HCT116 (cell line): Measurements from ENCODE around the gene ABCB6. TPM values are rescaled to one million over a fixed set of nuclear protein-coding genes. Genes with fewer than 3 reads are reported as not detected.

ENCODE experiments used
- ATAC-seq: fragments of 200-7000 bp; cut with Tn5 transposase; 2 replicates; pipeline ENCODE4 v1.9.1; 2020; ENCODE audit warnings: mild to moderate bottlenecking, moderate library complexity
- BruUV-seq: library from RNA; stranded (reverse); fragments of 400-500 nt; replicated peaks from 2 replicates; lab custom pipeline; 2021; lab: Mats Ljungman, UMichigan
- CTCF ChIA-PET: fragments of 300-600 bp; sonication (Branson Sonifier 250); formaldehyde crosslinking; loops from one replicate; lab custom pipeline; 2021; ENCODE audit warnings: antibody characterized with exemption; lab: Charles Lee
- POLR2A ChIA-PET: fragments of 300-600, 350-600 bp; sonication (Branson Sonifier 250); formaldehyde crosslinking; loops from one replicate; lab custom pipeline; 2021; ENCODE audit warnings: antibody characterized with exemption; lab: Charles Lee
- RAD21 ChIA-PET, 2 experiments: fragments of 300-600 bp; sonication (Branson Sonifier 250); formaldehyde crosslinking; loops; one replicate each; lab custom pipeline; 2023; ENCODE audit warnings: low total read pairs in 2 of 2; ENCODE audit not compliant: uncharacterized antibody in 2 of 2, unreplicated experiment in 2 of 2, low non-redundant PET in 1 of 2; lab: Charles Lee
- DNase-seq: peaks from one replicate; pipeline ENCODE4 v3.0.0-alpha.2; 2010; ENCODE audit warnings: low read depth, low spot score
- H2AFZ ChIP-seq: fragments of 200-600 bp; shearing (Covaris generic), sonication (generic); 2 replicates; pipeline ENCODE4 v1.6.1; 2017; ENCODE audit warnings: low read depth, mixed run types, mixed read lengths, antibody characterized with exemption, low read length; ENCODE audit not compliant: poor library complexity, severe bottlenecking
- H3K27ac ChIP-seq: 2 replicates; pipeline ENCODE4 v1.5.1; 2012; ENCODE audit warnings: low read depth, low read length
- H3K27me3 ChIP-seq: fragments of 200-600 bp; sonication (generic); 2 replicates; pipeline ENCODE4 v1.6.1; 2016; ENCODE audit warnings: mixed run types, low read length, mixed read lengths; ENCODE audit not compliant: insufficient read depth
- H3K36me3 ChIP-seq, 2 experiments: fragments of 200-500 bp in 1 of 2; fragments of 200-600 bp in 1 of 2; sonication (Bioruptor generic) in 1 of 2; sonication (generic) in 1 of 2; 2 replicates each; pipeline versions ENCODE4 v1.5.1 to v1.6.1; 2014 to 2016; ENCODE audit warnings: low read length in 2 of 2, inconsistent platforms in 1 of 2, mixed read lengths in 1 of 2, mixed run types in 1 of 2; ENCODE audit not compliant: insufficient read depth in 2 of 2, control insufficient read depth in 1 of 2
- H3K4me1 ChIP-seq, 2 experiments: fragments of 200-600 bp in 1 of 2; sonication (generic) in 1 of 2; 2 replicates each; pipeline versions ENCODE4 v1.5.1 to v1.6.1; 2012 to 2017; ENCODE audit warnings: low read length in 2 of 2, inconsistent platforms in 1 of 2, mild to moderate bottlenecking in 1 of 2, mixed read lengths in 1 of 2, mixed run types in 1 of 2, moderate library complexity in 1 of 2; ENCODE audit not compliant: insufficient read depth in 2 of 2, control insufficient read depth in 1 of 2
- H3K4me2 ChIP-seq: fragments of 200-600 bp; sonication (generic); 2 replicates; pipeline ENCODE4 v1.6.1; 2017; ENCODE audit warnings: mixed run types, low read length, mixed read lengths
- H3K4me3 ChIP-seq, 2 experiments: fragments of 200-600 bp in 1 of 2; sonication (generic) in 1 of 2; replicated peaks in 1 of 2; 2 replicates each; pipeline ENCODE4 v1.5.1; 2011 to 2016; ENCODE audit warnings: low read length in 2 of 2, control low read depth in 1 of 2, low read depth in 1 of 2, mild to moderate bottlenecking in 1 of 2, mixed read lengths in 1 of 2, mixed run types in 1 of 2
- H3K79me2 ChIP-seq: fragments of 200-600 bp; sonication (generic); 2 replicates; pipeline ENCODE4 v1.6.1; 2017; ENCODE audit warnings: mild to moderate bottlenecking, mixed run types, low read length, moderate library complexity, mixed read lengths; ENCODE audit not compliant: insufficient read depth
- H3K9ac ChIP-seq: fragments of 200-600 bp; sonication (generic); 2 replicates; pipeline ENCODE4 v1.6.1; 2016; ENCODE audit warnings: low read length, mixed read lengths
- H3K9me2 ChIP-seq: fragments of 200-600 bp; sonication (generic), shearing (Covaris generic); 2 replicates; pipeline ENCODE4 v1.6.1; 2017; ENCODE audit warnings: mixed run types, mild to moderate bottlenecking, moderate library complexity; ENCODE audit not compliant: insufficient read depth
- H3K9me3 ChIP-seq, 2 experiments: fragments of 200-500 bp in 1 of 2; fragments of 200-600 bp in 1 of 2; sonication (Bioruptor generic) in 1 of 2; sonication (generic) in 1 of 2; 2 replicates each; pipeline ENCODE4 v1.6.1; 2014 to 2017; ENCODE audit warnings: low read length in 2 of 2, mixed read lengths in 2 of 2, inconsistent platforms in 1 of 2, low read depth in 1 of 2, mild to moderate bottlenecking in 1 of 2, mixed run types in 1 of 2, moderate library complexity in 1 of 2; ENCODE audit not compliant: control insufficient read depth in 1 of 2, insufficient read depth in 1 of 2
- H4K20me1 ChIP-seq: fragments of 200-600 bp; sonication (generic), shearing (Covaris generic); 2 replicates; pipeline ENCODE4 v1.6.1; 2017; ENCODE audit warnings: mixed run types, mild to moderate bottlenecking, moderate library complexity; ENCODE audit not compliant: insufficient read depth
- CBX3 ChIP-seq: IDR thresholded peaks from 2 replicates; pipeline ENCODE4 v1.6.1; 2012; ENCODE audit warnings: low read depth
- EGR1 ChIP-seq: IDR thresholded peaks from 2 replicates; pipeline ENCODE4 v1.6.1; 2012; ENCODE audit warnings: low read depth
- ELF1 ChIP-seq: IDR thresholded peaks from 2 replicates; pipeline ENCODE4 v1.6.1; 2012; ENCODE audit warnings: low read depth, borderline replicate concordance
- EZH2 ChIP-seq: fragments of 200-600 bp; sonication (generic); IDR thresholded peaks from 2 replicates; pipeline ENCODE4 v1.6.1; 2017; ENCODE audit warnings: antibody characterized with exemption, mixed run types
- EZH2phosphoT487 ChIP-seq: fragments of 200-600 bp; IDR thresholded peaks from 2 replicates; pipeline ENCODE4 v1.6.1; 2018; ENCODE audit warnings: antibody characterized with exemption, borderline replicate concordance
- MAX ChIP-seq: IDR thresholded peaks from 2 replicates; pipeline ENCODE4 v1.6.1; 2012
- POLR2A ChIP-seq: IDR thresholded peaks from 2 replicates; pipeline ENCODE4 v1.7.0; 2011; ENCODE audit warnings: borderline replicate concordance; ENCODE audit not compliant: insufficient read depth, insufficient read length; ENCODE audit errors: extremely low read depth
- POLR2AphosphoS5 ChIP-seq: IDR thresholded peaks from 2 replicates; pipeline ENCODE4 v1.6.1; 2011; ENCODE audit warnings: mild to moderate bottlenecking, low read depth, low read length, moderate library complexity
- SIN3A ChIP-seq: IDR thresholded peaks from 2 replicates; pipeline ENCODE4 v1.6.1; 2012; ENCODE audit warnings: low read depth
- SP1 ChIP-seq: IDR thresholded peaks from 2 replicates; pipeline ENCODE4 v1.6.1; 2012; ENCODE audit warnings: low read depth
- SRF ChIP-seq: IDR thresholded peaks from 2 replicates; pipeline ENCODE4 v1.6.1; 2012; ENCODE audit warnings: low read depth
- YY1 ChIP-seq: IDR thresholded peaks from 2 replicates; pipeline ENCODE4 v1.6.1; 2011; ENCODE audit warnings: low read length, low read depth, moderate library complexity, mild to moderate bottlenecking; ENCODE audit not compliant: insufficient replicate concordance; ENCODE audit errors: extremely low read depth
- ZFX ChIP-seq: fragments of 450-650 bp; IDR thresholded peaks from 2 replicates; pipeline ENCODE4 v1.6.1; 2017
- intact Hi-C: fragments of 100-400 bp; cut with micrococcal nuclease; formaldehyde crosslinking; loops from 2 replicates; pipeline ENCODE4 v1.10.0; 2022
- total RNA-seq: library from RNA; stranded (reverse); gene quantifications from one replicate; pipeline ENCODE4 v1.2.1, GENCODE V29; 2021; ENCODE audit not compliant: unreplicated experiment

The ABCB6 gene
- total RNA-seq, 1 experiment from 2014 or later, result 24.5 TPM

- ATAC-seq (no peak), DNase-seq (no peak)
- Histone ChIP-seq H3K4me3 (no peak overlapping the region), H3K27ac (no peak overlapping the region), H3K9me2 (no peaks in the 10 kb centered on the region), H4K20me1 (no peaks in the 10 kb centered on the region), H2AFZ (no peak overlapping the region), H3K36me3 (no peaks in the 10 kb centered on the region), H3K4me1 (no peaks in the 10 kb centered on the region), H3K9me3 (no peaks in the 10 kb centered on the region), H3K27me3 (no peaks in the 10 kb centered on the region), H3K9ac (no peak overlapping the region), H3K79me2 (no peaks in the 10 kb centered on the region), H3K4me2 (no peak overlapping the region)
- intact Hi-C loops, result no loop called here
- no TSS peak for BruUV-seq
- RAD21 ChIA-PET, result no interaction called here
- TF ChIP-seq SP1, result no peak
- no peak for TF ChIP-seq YY1
- TF ChIP-seq ZFX, result no peak
- TF ChIP-seq SRF, result no peak
- TF ChIP-seq POLR2A, result no peak
- TF ChIP-seq EZH2, result no peak
- TF ChIP-seq ELF1, result no peak
- TF ChIP-seq SIN3A, result no peak
- TF ChIP-seq CBX3, result no peak
- TF ChIP-seq EZH2phosphoT487, result no peak
- TF ChIP-seq EGR1, result no peak
- TF ChIP-seq MAX, result no peak
- TF ChIP-seq POLR2AphosphoS5, result no peak
- POLR2A ChIA-PET, result interaction anchor here (0.7 to 3.2 kb wide), 2 partner anchors 9 to 80 kb away, joined by 3 to 12 read pairs; partner anchors contain the start of gene ZFAND2B
- CTCF ChIA-PET, result interaction anchor here (1.7 kb wide), 1 partner anchor 9 kb away, joined by 3 read pairs; the partner anchor contains the start of gene ZFAND2B
These were observed 21.4 kb downstream of the ABCB6 start for GRCh38 chr2:219197388-219197787.
